Stimulated activated naive B cell treated with anti-CD40 and anti-IgM and Interleukin-4, amounts not matched to agents 10 μg/mL and 1 μg/mL and 100 μg/mL, for 72 hours (primary cell): ENCODE data around the gene PDE6D.

Source experiments
- ATAC-seq, 2 donors: fragments of 150-1000 bp; cut with Tn5 transposase; replicated peaks; 2 replicates each; pipeline ENCODE4 v1.10.0; 2021; ENCODE audit warnings: moderate library complexity in 1 of 2
- DNase-seq: peaks from one replicate; pipeline ENCODE4 v3.0.0; 2021
- H3K27ac Mint-ChIP-seq: one replicate; pipeline ENCODE4 v1.8.0; 2022; ENCODE audit warnings: mild to moderate bottlenecking, mixed read lengths
- H3K27me3 Mint-ChIP-seq, 2 donors: one replicate each; pipeline ENCODE4 v1.8.0; 2022; ENCODE audit warnings: mixed read lengths in 2 of 2
- H3K36me3 Mint-ChIP-seq, 2 donors: one replicate each; pipeline ENCODE4 v1.8.0; 2022; ENCODE audit warnings: mixed read lengths in 2 of 2, mild to moderate bottlenecking in 1 of 2
- H3K4me1 Mint-ChIP-seq, 2 donors: one replicate each; pipeline ENCODE4 v1.8.0; 2022; ENCODE audit warnings: mixed read lengths in 2 of 2, mild to moderate bottlenecking in 1 of 2
- H3K4me3 Mint-ChIP-seq, 2 donors: one replicate each; pipeline ENCODE4 v1.8.0; 2022; ENCODE audit warnings: mild to moderate bottlenecking in 2 of 2, mixed read lengths in 2 of 2, moderate library complexity in 1 of 2
- H3K9me3 Mint-ChIP-seq, 2 donors: one replicate each; pipeline ENCODE4 v1.8.0; 2022; ENCODE audit warnings: mixed read lengths in 2 of 2, mild to moderate bottlenecking in 1 of 2

The PDE6D gene

DNA sequence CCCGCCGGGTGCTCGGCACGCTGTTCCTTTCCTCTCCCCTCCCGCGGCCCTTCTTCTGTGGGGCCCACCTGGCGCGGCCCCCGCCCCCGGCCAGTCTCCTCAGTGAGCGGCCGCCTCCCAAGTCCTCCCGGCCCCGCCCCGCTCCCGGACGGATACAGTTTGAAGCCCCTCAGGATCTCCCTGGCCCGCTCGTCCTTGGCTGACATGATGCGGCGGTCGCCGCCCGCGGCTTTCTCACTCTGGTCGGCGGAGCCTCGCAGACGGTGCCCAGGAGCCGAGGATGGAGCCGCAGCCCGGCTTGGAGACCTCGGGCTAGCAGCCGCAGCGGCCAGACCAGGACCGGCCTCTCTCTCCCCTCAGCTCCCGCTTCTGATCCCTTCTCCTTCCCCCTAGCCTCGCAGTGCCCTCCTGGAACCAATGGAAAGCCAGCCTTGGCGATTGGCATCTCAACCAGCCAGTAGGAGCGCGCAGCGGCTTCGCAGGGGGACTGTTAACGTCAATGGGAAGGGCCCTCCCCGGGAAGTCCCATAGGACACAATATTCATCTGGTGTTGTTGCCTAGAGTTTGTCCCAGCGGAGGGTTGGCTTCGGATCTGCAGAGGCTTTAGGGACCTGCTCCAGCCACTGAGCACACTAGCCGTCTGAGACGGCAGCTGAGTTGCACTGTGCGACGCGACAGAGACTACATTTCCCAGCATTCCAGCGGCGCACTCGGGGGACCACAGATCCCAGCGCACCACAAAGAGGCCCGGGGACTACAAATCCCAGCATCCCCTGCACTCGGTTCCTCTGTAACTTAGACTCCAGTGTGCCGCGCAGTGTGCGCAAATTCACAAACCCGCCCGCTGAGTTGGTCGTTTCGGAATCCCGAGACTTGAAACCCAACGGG lies at the start of gene PDE6D:
TSS of gene PDE6D (minus strand) at position 374 of the 889 bp plus-strand sequence. CDS start at position 206, 168 bp downstream.
- ATAC-seq = peak; percentile 86 to 87
- no peaks in the 10 kb centered on the region for H3K9me3 Mint-ChIP-seq
- H3K27me3 Mint-ChIP-seq = no peaks in the 10 kb centered on the region
- DNase-seq = peak; percentile 98
- H3K4me3 Mint-ChIP-seq = peak within 1 kb of the TSS; percentile 98 to 100
- peak within 1 kb of the TSS; percentile 99 for H3K27ac Mint-ChIP-seq
- H3K4me1 Mint-ChIP-seq = peaks cover 35 to 62% of the 10 kb centered on the region in 2 donors
- H3K36me3 Mint-ChIP-seq = peaks cover 4 to 8% of the 10 kb centered on the region in 2 donors

DNA sequence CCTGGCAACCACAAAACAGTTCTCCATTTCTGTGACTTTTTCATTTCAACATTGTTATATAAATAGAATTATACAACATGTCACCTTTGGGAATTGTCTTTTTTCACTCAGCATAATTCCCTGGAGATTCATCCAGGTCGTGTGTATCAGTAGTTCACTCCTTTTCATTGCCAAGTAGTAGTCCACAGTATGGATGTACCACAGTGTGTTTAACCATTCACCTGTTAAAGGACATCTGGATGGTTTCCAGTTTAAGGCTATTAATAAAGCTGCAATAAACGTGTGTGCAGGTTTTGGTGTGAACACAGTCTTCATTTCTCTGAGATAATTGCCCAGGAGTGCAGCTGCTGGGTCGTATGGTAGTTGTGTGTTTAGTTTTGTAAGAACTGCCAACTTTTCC lies 40.8 kb upstream of the PDE6D start:
- Mint-ChIP-seq H3K4me1 (no peaks in the 10 kb centered on the region), H3K27ac (no peak overlapping the region), H3K4me3 (no peak overlapping the region), H3K9me3 (no peaks in the 10 kb centered on the region), H3K36me3 (peaks cover 0 to 3% of the 10 kb centered on the region in 2 donors), H3K27me3 (peaks cover 0 to 4% of the 10 kb centered on the region in 2 donors)
- ATAC-seq (no peak), DNase-seq (no peak)

DNA sequence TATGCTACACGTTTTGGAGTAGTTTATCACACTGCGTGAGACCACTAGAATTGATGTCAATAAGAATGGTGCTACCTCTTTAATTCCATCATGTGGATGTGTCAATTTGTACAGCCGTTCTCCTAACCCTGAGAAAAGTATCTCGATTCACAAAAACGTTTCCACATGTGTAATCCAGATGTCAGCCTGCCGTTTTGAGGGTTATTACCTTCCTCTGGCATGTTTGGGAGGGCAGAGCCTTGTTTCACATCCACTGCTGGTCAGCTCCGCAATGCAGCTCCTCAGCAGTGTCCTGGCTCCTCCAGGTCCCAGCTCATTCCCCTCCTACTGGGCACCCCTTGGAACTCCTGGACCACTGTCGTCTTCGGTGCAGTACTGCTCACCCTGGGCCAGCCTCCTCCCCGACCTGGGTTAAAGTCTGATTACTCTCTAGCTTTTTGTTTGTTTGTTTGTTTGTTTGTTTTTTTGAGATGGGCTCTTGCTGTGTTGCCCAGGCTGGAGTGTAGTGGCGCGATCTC lies 39.8 kb upstream of the PDE6D start:
- Mint-ChIP-seq H3K9me3 (no peaks in the 10 kb centered on the region), H3K4me3 (no peak overlapping the region), H3K4me1 (no peaks in the 10 kb centered on the region), H3K36me3 (peaks cover 4 to 10% of the 10 kb centered on the region in 2 donors), H3K27ac (peak overlapping the region; percentile 14), H3K27me3 (peaks cover 0 to 4% of the 10 kb centered on the region in 2 donors)
- no peak for ATAC-seq
- no peak for DNase-seq

DNA sequence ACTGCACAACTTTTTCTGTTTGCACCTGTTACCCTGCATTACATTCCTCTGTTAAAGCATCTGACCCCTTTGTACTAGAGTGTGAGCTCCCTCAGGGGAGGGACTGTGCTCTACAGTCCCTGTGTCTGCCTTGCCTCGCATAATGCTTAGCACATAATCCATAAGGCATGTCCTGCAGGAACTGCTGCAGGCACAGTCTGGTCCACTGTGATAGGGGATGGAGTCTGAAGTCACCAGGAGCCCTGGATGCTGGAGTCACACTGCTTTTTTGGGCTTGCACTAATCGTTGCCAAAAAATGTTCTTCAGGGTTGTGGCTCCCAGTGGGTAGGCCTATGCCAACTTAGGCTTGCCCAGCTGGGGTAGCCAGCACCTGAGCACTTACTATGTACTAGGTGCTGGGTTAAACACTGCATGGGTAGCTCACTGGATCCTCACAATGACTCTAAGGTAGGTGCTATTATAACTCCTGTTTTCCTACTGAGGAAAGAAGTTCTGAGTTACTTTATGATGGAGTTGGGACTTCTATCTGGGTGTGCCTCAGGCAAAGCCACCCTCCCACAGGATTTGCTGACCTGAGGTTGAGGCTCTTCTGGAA lies 38.5 kb upstream of the PDE6D start:
- H3K4me3 Mint-ChIP-seq = no peak overlapping the region
- H3K27me3 Mint-ChIP-seq = peaks cover 0 to 4% of the 10 kb centered on the region in 2 donors
- no peaks in the 10 kb centered on the region for H3K4me1 Mint-ChIP-seq
- H3K9me3 Mint-ChIP-seq = no peaks in the 10 kb centered on the region
- peaks cover 12 to 22% of the 10 kb centered on the region in 2 donors for H3K36me3 Mint-ChIP-seq
- DNase-seq (no peak), ATAC-seq (no peak)
- no peak overlapping the region for H3K27ac Mint-ChIP-seq

DNA sequence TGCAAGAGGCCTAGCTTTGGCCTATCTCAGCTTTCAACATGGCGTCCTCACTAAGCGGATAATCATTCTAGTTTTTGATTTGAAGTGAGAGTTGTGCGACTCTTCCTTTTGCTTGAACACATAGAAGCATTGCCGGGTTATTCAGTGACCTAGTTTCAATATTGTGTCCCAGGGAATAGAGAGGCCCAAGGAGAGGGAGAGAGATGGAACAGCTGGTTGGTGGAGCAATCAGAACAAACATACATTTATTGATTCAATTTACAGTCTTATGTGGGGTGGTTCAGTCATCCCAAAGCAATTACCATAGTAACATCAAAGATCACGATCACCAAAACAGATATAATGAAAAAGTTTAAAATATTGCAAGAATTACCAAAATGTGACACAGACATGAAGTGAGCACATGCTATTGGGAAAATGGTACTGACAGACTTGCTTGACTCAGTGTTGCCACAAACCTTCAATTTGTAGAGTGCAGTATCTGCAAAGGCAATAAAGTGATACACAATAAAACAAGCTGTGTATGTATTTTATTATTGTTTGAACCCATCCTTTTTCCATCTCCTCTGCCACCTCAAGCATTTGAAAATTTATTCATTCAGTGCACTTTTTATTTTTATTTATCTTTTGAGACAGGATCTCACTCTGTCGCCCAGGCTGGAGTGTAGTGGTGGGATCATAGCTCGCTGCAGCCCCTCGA lies 35.4 kb upstream of the PDE6D start:
- H3K36me3 Mint-ChIP-seq = peaks cover 30 to 39% of the 10 kb centered on the region in 2 donors
- peaks cover 0 to 4% of the 10 kb centered on the region in 2 donors for H3K27me3 Mint-ChIP-seq
- ATAC-seq (no peak), DNase-seq (no peak)
- no peak overlapping the region for H3K4me3 Mint-ChIP-seq
- no peak overlapping the region for H3K27ac Mint-ChIP-seq
- H3K4me1 Mint-ChIP-seq = no peaks in the 10 kb centered on the region
- H3K9me3 Mint-ChIP-seq = no peaks in the 10 kb centered on the region

DNA sequence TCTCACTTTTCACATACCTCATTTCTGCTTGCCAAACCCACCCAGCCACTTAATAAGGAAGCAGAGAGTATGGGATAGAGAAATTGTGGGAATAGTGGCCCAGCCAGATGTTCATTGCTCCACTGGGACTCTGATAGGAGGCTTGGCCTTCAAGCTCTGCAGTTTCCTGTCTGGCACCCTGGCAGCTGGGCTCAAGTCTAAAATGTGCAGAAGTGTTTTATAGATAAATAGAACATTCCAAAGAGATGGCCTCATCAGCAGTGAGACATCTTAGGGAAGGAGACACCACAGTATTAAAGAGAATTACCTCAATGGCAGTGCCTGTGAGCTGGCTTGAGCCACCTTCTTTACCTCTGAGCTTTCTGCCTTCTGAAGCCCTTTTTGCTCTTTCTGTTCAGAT lies 29.8 kb upstream of the PDE6D start:
- Mint-ChIP-seq H3K27ac (no peak overlapping the region), H3K27me3 (no peaks in the 10 kb centered on the region), H3K36me3 (peaks cover 42 to 70% of the 10 kb centered on the region in 2 donors), H3K4me3 (no peak overlapping the region), H3K4me1 (peaks cover 0 to 4% of the 10 kb centered on the region in 2 donors), H3K9me3 (no peaks in the 10 kb centered on the region)
- no peak for DNase-seq
- ATAC-seq = no peak

DNA sequence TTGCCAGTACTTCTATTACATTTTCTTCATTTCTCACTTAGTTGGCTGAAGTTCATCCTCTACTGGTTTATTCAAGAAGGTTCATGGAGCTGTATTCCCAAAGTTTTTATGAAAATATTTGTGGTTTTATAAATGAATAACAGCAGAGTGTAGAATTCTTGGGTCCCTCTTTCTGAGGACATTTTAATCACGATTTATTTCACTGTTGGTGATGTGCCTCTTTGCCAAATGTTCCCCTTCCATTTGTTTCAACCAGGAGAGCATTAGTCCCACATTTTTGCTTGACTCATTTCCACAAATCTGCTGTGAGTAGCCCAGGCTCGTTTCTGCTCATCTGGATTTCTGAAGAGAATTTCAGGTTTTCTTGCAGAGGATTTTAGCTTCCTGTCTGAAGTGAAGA lies 25.9 kb upstream of the PDE6D start:
- Mint-ChIP-seq H3K9me3 (no peaks in the 10 kb centered on the region), H3K4me3 (no peak overlapping the region), H3K27ac (no peak overlapping the region), H3K27me3 (no peaks in the 10 kb centered on the region), H3K4me1 (peaks cover 5 to 14% of the 10 kb centered on the region in 2 donors), H3K36me3 (peaks cover 32 to 62% of the 10 kb centered on the region in 2 donors)
- DNase-seq = no peak
- no peak for ATAC-seq

DNA sequence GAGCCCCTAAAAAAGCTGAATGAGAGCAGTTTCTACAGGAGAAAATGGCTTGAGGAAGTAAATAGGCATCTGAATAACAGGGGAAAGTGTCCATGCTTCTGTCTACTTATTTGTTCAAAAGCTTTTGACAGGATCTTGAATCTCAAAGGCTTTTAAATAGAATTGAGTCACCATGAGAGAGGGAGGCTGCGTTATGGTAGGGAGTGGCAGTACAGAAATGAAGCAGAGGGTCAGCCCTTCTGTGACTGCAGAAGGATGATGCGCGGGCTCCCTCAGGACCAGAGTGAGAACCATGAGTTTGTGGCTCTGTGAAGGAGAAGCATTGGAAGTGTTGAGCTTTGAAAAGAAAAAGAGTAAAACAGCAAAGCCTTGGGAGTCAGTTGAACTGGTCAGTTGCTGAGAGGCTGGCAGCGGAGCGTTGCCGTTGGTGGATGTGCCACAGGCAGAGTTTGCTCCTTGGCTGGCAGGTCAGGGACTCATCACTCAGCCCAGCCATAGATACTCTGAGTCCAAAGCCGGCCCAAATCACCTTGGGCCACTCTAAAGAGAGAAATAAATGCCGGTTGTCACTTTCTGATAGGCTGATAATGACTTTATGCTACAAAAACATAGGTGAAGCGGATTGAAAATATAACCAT lies 22.5 kb upstream of the PDE6D start:
- Mint-ChIP-seq H3K27me3 (no peaks in the 10 kb centered on the region), H3K36me3 (peaks cover 29 to 56% of the 10 kb centered on the region in 2 donors), H3K4me3 (no peak overlapping the region), H3K27ac (no peak overlapping the region), H3K9me3 (no peaks in the 10 kb centered on the region), H3K4me1 (peaks cover 5 to 9% of the 10 kb centered on the region in 2 donors)
- no peak for ATAC-seq
- no peak for DNase-seq

DNA sequence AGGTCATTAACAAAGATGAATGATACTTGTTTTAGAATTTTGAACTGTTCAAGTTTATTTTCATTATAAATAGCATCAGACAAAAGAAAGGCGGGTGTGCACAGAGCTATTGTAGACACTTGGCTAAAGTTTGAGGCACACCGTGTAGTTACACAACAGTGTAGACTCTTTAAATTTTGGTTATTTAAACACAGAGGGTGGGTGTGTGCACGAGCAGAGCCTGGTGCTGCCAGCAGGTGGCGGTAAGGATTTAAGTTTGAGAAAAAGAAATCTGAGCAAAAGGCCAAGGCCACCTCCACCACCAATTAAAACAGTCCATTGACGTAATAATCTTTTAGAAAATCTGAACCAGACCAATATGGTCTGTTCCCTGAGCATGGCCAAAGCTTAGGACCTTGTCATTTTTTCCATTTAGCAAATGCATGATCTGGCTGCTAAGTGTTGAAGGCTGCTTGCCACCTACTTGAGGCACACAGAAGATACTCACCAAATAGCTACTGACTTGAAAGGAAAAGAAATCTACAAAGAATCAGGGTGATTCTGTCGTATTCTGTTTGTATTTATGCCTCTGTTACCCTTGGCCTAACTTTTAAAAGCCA lies 19.5 kb upstream of the PDE6D start:
- Mint-ChIP-seq H3K4me1 (peaks cover 5 to 9% of the 10 kb centered on the region in 2 donors), H3K27me3 (no peaks in the 10 kb centered on the region), H3K27ac (no peak overlapping the region), H3K36me3 (peaks cover 37 to 55% of the 10 kb centered on the region in 2 donors), H3K9me3 (no peaks in the 10 kb centered on the region), H3K4me3 (no peak overlapping the region)
- ATAC-seq = peak; percentile 60 to 61
- no peak for DNase-seq

DNA sequence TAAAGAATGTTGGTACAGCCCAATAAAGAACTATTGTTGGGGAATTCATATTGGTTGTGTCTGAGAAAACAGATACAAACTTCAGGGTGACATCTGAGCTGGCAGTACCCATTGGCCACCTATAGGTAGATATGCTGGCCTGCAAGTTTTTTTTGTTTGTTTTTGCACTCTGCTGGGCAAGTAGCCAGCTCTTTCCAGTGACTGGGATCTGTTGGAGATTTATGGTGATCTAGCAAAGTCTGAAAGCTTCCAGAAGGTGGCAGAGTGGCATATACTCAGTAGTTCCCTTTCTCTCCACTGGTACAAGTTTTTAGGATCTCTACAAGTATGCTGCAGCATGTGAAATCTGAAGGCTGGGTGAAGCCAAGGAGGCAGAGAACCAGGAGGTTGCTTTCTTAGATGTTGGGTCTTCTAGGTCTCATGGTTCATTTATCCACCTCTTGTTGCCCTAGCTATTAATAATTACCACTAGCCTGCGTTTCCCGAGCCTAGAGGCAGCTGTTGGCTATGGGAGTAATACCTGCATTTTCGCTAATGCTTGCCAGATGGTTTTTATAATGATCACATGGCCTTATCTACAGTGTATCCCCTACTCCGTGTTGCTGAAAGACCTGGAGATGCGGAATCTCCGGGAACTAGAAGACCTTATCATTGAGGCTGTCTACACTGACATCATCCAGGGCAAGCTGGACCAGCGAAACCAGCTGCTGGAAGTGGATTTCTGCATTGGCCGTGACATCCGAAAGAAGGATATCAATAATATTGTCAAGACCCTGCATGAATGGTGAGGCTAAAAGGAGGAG lies 14.6 kb upstream of the PDE6D start:
- ATAC-seq (no peak), DNase-seq (no peak)
- Mint-ChIP-seq H3K27me3 (no peaks in the 10 kb centered on the region), H3K27ac (no peak overlapping the region), H3K36me3 (peaks cover 35 to 59% of the 10 kb centered on the region in 2 donors), H3K4me3 (no peak overlapping the region), H3K4me1 (peaks cover 5 to 7% of the 10 kb centered on the region in 2 donors), H3K9me3 (no peaks in the 10 kb centered on the region)

DNA sequence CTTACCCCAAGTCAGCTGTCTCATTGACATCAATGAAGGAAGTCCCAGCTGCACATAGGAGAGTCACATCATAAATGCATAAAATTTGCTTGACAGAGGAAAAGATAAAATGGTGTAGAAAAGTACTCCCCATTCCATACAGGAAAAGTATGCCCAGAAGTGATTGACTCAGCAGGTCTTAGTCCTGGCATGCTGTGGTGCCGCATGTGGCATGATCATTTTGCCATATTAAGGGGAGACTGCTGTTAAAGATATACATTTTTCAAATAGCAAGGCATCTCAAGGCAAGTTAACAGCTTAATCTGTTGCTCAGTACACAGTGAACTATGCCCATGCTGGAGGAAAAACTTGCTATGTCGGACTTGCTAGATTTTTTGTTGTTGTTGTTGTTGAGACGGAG lies 13.3 kb upstream of the PDE6D start:
- no peaks in the 10 kb centered on the region for H3K9me3 Mint-ChIP-seq
- DNase-seq (no peak), ATAC-seq (no peak)
- peaks cover 34 to 58% of the 10 kb centered on the region in 2 donors for H3K36me3 Mint-ChIP-seq
- peaks cover 5 to 16% of the 10 kb centered on the region in 2 donors for H3K4me1 Mint-ChIP-seq
- no peaks in the 10 kb centered on the region for H3K27me3 Mint-ChIP-seq
- H3K4me3 Mint-ChIP-seq = no peak overlapping the region
- no peak overlapping the region for H3K27ac Mint-ChIP-seq

DNA sequence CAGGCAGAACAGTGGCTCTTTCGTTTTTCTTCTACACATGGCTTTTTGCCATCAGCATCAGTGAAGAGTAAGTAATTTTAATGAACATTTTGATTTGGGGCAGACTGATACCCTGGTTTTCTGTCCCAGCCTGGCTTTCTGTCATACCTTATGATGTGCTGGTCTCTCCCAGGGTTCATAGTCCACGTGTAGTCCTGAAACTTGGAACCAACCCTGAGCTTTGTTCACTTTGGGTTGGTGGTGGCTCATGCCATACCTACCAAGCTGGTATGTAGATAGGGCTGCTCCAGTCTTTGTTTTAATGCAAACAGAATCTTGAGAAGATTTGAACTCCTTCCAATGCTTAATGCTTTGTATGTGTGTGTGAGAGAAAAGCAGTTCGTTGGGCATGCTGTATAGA lies 10.0 kb upstream of the PDE6D start:
- ATAC-seq (no peak), DNase-seq (no peak)
- peaks cover 19 to 34% of the 10 kb centered on the region in 2 donors for H3K36me3 Mint-ChIP-seq
- H3K9me3 Mint-ChIP-seq = no peaks in the 10 kb centered on the region
- no peaks in the 10 kb centered on the region for H3K27me3 Mint-ChIP-seq
- peaks cover 14 to 38% of the 10 kb centered on the region in 2 donors for H3K4me1 Mint-ChIP-seq
- no peak overlapping the region for H3K4me3 Mint-ChIP-seq
- H3K27ac Mint-ChIP-seq = no peak overlapping the region

DNA sequence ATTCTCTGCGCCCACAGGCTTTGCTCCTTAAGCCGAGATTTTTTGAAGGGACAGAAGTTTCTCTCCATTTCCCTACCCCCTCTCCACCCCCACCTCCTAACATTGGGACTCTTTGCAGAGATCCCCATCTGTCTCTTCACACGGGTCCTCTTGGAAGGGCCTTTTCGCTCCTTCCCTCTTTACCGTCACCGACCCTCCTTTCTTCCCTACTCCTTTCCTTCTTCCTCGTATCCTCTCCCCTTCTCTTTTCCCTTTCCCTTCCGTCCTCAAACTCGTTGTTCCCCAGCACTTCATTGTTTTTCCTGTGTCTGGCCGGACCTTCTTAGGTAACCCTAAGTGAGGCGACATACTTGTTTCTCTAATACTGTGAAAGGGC lies 5.8 kb upstream of the PDE6D start:
- H3K4me3 Mint-ChIP-seq = peak overlapping the region; percentile 93 to 97
- peak overlapping the region; percentile 92 for H3K27ac Mint-ChIP-seq
- no peak for ATAC-seq
- DNase-seq = no peak
- H3K4me1 Mint-ChIP-seq = peaks cover 40 to 70% of the 10 kb centered on the region in 2 donors
- H3K9me3 Mint-ChIP-seq = no peaks in the 10 kb centered on the region
- no peaks in the 10 kb centered on the region for H3K27me3 Mint-ChIP-seq
- H3K36me3 Mint-ChIP-seq = peaks cover 5 to 16% of the 10 kb centered on the region in 2 donors
